ENCODE results near the gene RALGAPA2. TPM values are rescaled to one million over a fixed set of nuclear protein-coding genes. Genes with fewer than 3 reads are reported as not detected.

Gene RALGAPA2
- total RNA-seq, 1 experiment from 2014 or later, result 26.3 TPM

- H3K4me1 Mint-ChIP-seq (ENCODE audit: low read depth, unreplicated experiment), result no peaks in the 10 kb centered on the region
- no peak for TF ChIP-seq CTCF (IDR thresholded peaks at IDR 0.05; ENCODE audit: unreplicated experiment)
- H3K9me3 Mint-ChIP-seq (ENCODE audit: low read depth, unreplicated experiment), result no peaks in the 10 kb centered on the region
- CTCF ChIA-PET, result no interaction called here
- BruUV-seq (replicated peaks), result no TSS peak
- DNase-seq, result no peak
- no peak overlapping the region for H3K27ac Mint-ChIP-seq (ENCODE audit: unreplicated experiment)
- intact Hi-C loops (cut with micrococcal nuclease; ENCODE audit: unreplicated experiment), result no loop called here
- H3K4me3 Mint-ChIP-seq (ENCODE audit: low read depth, unreplicated experiment), result no peak overlapping the region
- H3K36me3 Mint-ChIP-seq (ENCODE audit: insufficient read depth, unreplicated experiment), result no peaks in the 10 kb centered on the region
- no peaks in the 10 kb centered on the region for H3K27me3 Mint-ChIP-seq (ENCODE audit: unreplicated experiment)
Observed at GRCh38 chr20:20393207-20394120, 319.0 kb downstream of the RALGAPA2 start.

GRCh38 chr20:20391766-20392165 is 320.7 kb downstream of the RALGAPA2 start:
- CTCF ChIA-PET, result no interaction called here
- Mint-ChIP-seq H3K36me3 (ENCODE audit: insufficient read depth, unreplicated experiment) (no peaks in the 10 kb centered on the region), H3K4me3 (ENCODE audit: low read depth, unreplicated experiment) (no peak overlapping the region), H3K4me1 (ENCODE audit: low read depth, unreplicated experiment) (no peaks in the 10 kb centered on the region), H3K27me3 (ENCODE audit: unreplicated experiment) (no peaks in the 10 kb centered on the region), H3K9me3 (ENCODE audit: low read depth, unreplicated experiment) (no peaks in the 10 kb centered on the region), H3K27ac (ENCODE audit: unreplicated experiment) (no peak overlapping the region)
- intact Hi-C loops (cut with micrococcal nuclease; ENCODE audit: unreplicated experiment), result no loop called here
- DNase-seq, result no peak
- BruUV-seq (replicated peaks), result no TSS peak
- no peak for TF ChIP-seq CTCF (IDR thresholded peaks at IDR 0.05; ENCODE audit: unreplicated experiment)

- H3K27me3 Mint-ChIP-seq (ENCODE audit: unreplicated experiment), result no peaks in the 10 kb centered on the region
- no peak overlapping the region for H3K27ac Mint-ChIP-seq (ENCODE audit: unreplicated experiment)
- no peaks in the 10 kb centered on the region for H3K4me1 Mint-ChIP-seq (ENCODE audit: low read depth, unreplicated experiment)
- no TSS peak for BruUV-seq (replicated peaks)
- H3K9me3 Mint-ChIP-seq (ENCODE audit: low read depth, unreplicated experiment), result no peaks in the 10 kb centered on the region
- intact Hi-C loops (cut with micrococcal nuclease; ENCODE audit: unreplicated experiment), result no loop called here
- no peak for TF ChIP-seq CTCF (IDR thresholded peaks at IDR 0.05; ENCODE audit: unreplicated experiment)
- CTCF ChIA-PET, result no interaction called here
- no peak for DNase-seq
- no peaks in the 10 kb centered on the region for H3K36me3 Mint-ChIP-seq (ENCODE audit: insufficient read depth, unreplicated experiment)
- H3K4me3 Mint-ChIP-seq (ENCODE audit: low read depth, unreplicated experiment), result no peak overlapping the region
Observed at GRCh38 chr20:20391115-20391514, 321.3 kb downstream of the RALGAPA2 start.

- intact Hi-C loops (cut with micrococcal nuclease; ENCODE audit: unreplicated experiment), result no loop called here
- DNase-seq, result no peak
- Mint-ChIP-seq H3K27me3 (ENCODE audit: unreplicated experiment) (no peaks in the 10 kb centered on the region), H3K9me3 (ENCODE audit: low read depth, unreplicated experiment) (no peaks in the 10 kb centered on the region), H3K4me3 (ENCODE audit: low read depth, unreplicated experiment) (no peak overlapping the region), H3K4me1 (ENCODE audit: low read depth, unreplicated experiment) (no peaks in the 10 kb centered on the region), H3K36me3 (ENCODE audit: insufficient read depth, unreplicated experiment) (no peaks in the 10 kb centered on the region), H3K27ac (ENCODE audit: unreplicated experiment) (no peak overlapping the region)
- no TSS peak for BruUV-seq (replicated peaks)
- no peak for TF ChIP-seq CTCF (IDR thresholded peaks at IDR 0.05; ENCODE audit: unreplicated experiment)
- CTCF ChIA-PET, result no interaction called here
Observed at GRCh38 chr20:20390393-20390792, 322.1 kb downstream of the RALGAPA2 start.

Data from Calu3 (cell line).